ENCODE data around the gene CEP57. TPM values are rescaled to one million over a fixed set of nuclear protein-coding genes. Genes with fewer than 3 reads are reported as not detected.
"Not testable (repeated sequence)": the region's sequence is repeated elsewhere in the genome, so short reads cannot be mapped to it uniquely, and the experiment has no call there.

CEP57 gene
- total and polyA plus RNA-seq, 2 of the 4 experiments (the other 2 are of a cell fraction), result 14.5 to 30.5 TPM

GRCh38 chr11:95805869-95806268, 15.6 kb downstream of the CEP57 start:
- H4K91ac ChIP-seq (ENCODE audit: insufficient read depth, low read depth, low read length), result no peak overlapping the region
- H3K9me1 ChIP-seq (ENCODE audit: insufficient read depth, low read length), result no peaks in the 10 kb centered on the region
- 100% methylated on average over 1 of the region's 2 CpGs; no CpG with 5 or more reads in 1 of the 2 experiments for WGBS, 2 experiments (ENCODE audit: extremely low coverage in 2 of 2, insufficient read length in 1 of 2)
- H3K27ac ChIP-seq (ENCODE audit: insufficient read depth, low read length), result no peak overlapping the region
- no peaks in the 10 kb centered on the region for H3K4me1 ChIP-seq (ENCODE audit: control insufficient read depth, insufficient read depth, low read length)
- H3K56ac ChIP-seq (ENCODE audit: extremely low read depth, insufficient read depth, low read length), result no peak overlapping the region
- no peak overlapping the region for H2AK9ac ChIP-seq (replicated peaks; ENCODE audit: low read depth, low read length, poor library complexity)
- H4K5ac ChIP-seq (ENCODE audit: low read depth, low read length), result no peak overlapping the region
- no peaks in the 10 kb centered on the region for H3K27me3 ChIP-seq (ENCODE audit: control insufficient read depth, insufficient read depth, low read length)
- H3K9me3 ChIP-seq (ENCODE audit: control insufficient read depth, insufficient read depth, low read length), result no peaks in the 10 kb centered on the region
- H3K18ac ChIP-seq (ENCODE audit: low read depth, low read length), result no peak overlapping the region
- H3K4ac ChIP-seq (ENCODE audit: low read depth, low read length), result no peak overlapping the region
- no TSS peak for BruUV-seq (replicated peaks)
- no peaks in the 10 kb centered on the region for H4K20me1 ChIP-seq (ENCODE audit: insufficient read depth, low read length)
- H3K9ac ChIP-seq (ENCODE audit: low read depth, low read length), result no peak overlapping the region
- H2BK20ac ChIP-seq (ENCODE audit: low read depth, low read length), result no peak overlapping the region
- H2AFZ ChIP-seq (replicated peaks; ENCODE audit: low read length, poor library complexity), result no peak overlapping the region
- CTCF ChIA-PET, result no interaction called here
- POLR2A ChIA-PET (ENCODE audit: unreplicated experiment), result no interaction called here
- H3K14ac ChIP-seq (replicated peaks; ENCODE audit: low read depth, low read length), result no peak overlapping the region
- intact Hi-C loops (cut with micrococcal nuclease) (no loop called here), dilution Hi-C loops (cut with HindIII; ENCODE audit: low sequenced_read_pairs, unreplicated experiment) (no loop called here), in situ Hi-C loops (cut with MboI; ENCODE audit: low sequenced_read_pairs) (no loop called here)
- no peak overlapping the region for H2BK120ac ChIP-seq (ENCODE audit: low read depth, low read length)
- no peak overlapping the region for H3K4me3 ChIP-seq (ENCODE audit: insufficient read depth, low read depth, low read length)
- DNase-seq (no peak), ATAC-seq (ENCODE audit: low read depth) (no peak)
- no peak overlapping the region for H2AK5ac ChIP-seq (ENCODE audit: low read depth, low read length)
- TF ChIP-seq MXI1 (IDR thresholded peaks at IDR 0.05; ENCODE audit: borderline replicate concordance, low read depth, low read length) (no peak), MAZ (IDR thresholded peaks at IDR 0.05; ENCODE audit: borderline replicate concordance, low read depth, low read length) (no peak), CTCF (conservative IDR thresholded peaks at IDR 0.05; ENCODE audit: low read depth, low read length) (no peak)
- TF ChIP-seq, protein P1, sequence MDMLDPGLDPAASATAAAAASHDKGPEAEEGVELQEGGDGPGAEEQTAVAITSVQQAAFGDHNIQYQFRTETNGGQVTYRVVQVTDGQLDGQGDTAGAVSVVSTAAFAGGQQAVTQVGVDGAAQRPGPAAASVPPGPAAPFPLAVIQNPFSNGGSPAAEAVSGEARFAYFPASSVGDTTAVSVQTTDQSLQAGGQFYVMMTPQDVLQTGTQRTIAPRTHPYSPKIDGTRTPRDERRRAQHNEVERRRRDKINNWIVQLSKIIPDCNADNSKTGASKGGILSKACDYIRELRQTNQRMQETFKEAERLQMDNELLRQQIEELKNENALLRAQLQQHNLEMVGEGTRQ (IDR thresholded peaks at IDR 0.05; ENCODE audit: low read depth, low read length), result no peak
- no peak overlapping the region for H2BK15ac ChIP-seq (ENCODE audit: low read depth, low read length)
- H3K4me2 ChIP-seq (ENCODE audit: low read depth, low read length), result no peak overlapping the region
- 0 out of 4 replicates have a peak, but pooled peaks cover 0 to 3% of the 10 kb centered on the region in 2 experiments for H3K79me1 ChIP-seq (ENCODE audit: low read depth in 1 of 2, low read length in 2 of 2)
- H3K36me3 ChIP-seq (ENCODE audit: control insufficient read depth, insufficient read depth, low read length), result peaks cover 12% of the 10 kb centered on the region
- H4K8ac ChIP-seq (ENCODE audit: low read depth in 2 of 2, low read length in 2 of 2), result no peak overlapping the region
- H2BK5ac ChIP-seq (ENCODE audit: low read depth, low read length, poor library complexity, severe bottlenecking), result no peak overlapping the region
- no peak overlapping the region for H3K23ac ChIP-seq (ENCODE audit: low read depth, low read length)

GRCh38 chr11:95806464-95806863, 16.2 kb downstream of the CEP57 start:
- not testable (repeated sequence) for H2BK15ac ChIP-seq (ENCODE audit: low read depth, low read length); H4K5ac ChIP-seq (ENCODE audit: low read depth, low read length)

More at GRCh38 chr11:95806464-95806863, 16.2 kb downstream of the CEP57 start:
- H2BK20ac ChIP-seq (ENCODE audit: low read depth, low read length); H3K9ac ChIP-seq (ENCODE audit: low read depth, low read length); H4K20me1 ChIP-seq (ENCODE audit: insufficient read depth, low read length); H3K23ac ChIP-seq (ENCODE audit: low read depth, low read length); H3K18ac ChIP-seq (ENCODE audit: low read depth, low read length); H2BK5ac ChIP-seq (ENCODE audit: low read depth, low read length, poor library complexity, severe bottlenecking); H3K79me1 ChIP-seq (ENCODE audit: low read depth in 1 of 2, low read length in 2 of 2); CTCF ChIA-PET; H3K14ac ChIP-seq (replicated peaks; ENCODE audit: low read depth, low read length); H4K91ac ChIP-seq (ENCODE audit: insufficient read depth, low read depth, low read length); H3K27ac ChIP-seq (ENCODE audit: insufficient read depth, low read length); H2AK9ac ChIP-seq (replicated peaks; ENCODE audit: low read depth, low read length, poor library complexity); POLR2A ChIA-PET (ENCODE audit: unreplicated experiment); H2AFZ ChIP-seq (replicated peaks; ENCODE audit: low read length, poor library complexity); H3K9me1 ChIP-seq (ENCODE audit: insufficient read depth, low read length); ATAC-seq (ENCODE audit: low read depth); DNase-seq; dilution Hi-C loops (cut with HindIII; ENCODE audit: low sequenced_read_pairs, unreplicated experiment); H3K4ac ChIP-seq (ENCODE audit: low read depth, low read length); H4K8ac ChIP-seq (ENCODE audit: low read depth in 2 of 2, low read length in 2 of 2); H3K56ac ChIP-seq (ENCODE audit: extremely low read depth, insufficient read depth, low read length); intact Hi-C loops (cut with micrococcal nuclease); H3K4me2 ChIP-seq (ENCODE audit: low read depth, low read length); H3K9me3 ChIP-seq (ENCODE audit: control insufficient read depth, insufficient read depth, low read length); H3K4me1 ChIP-seq (ENCODE audit: control insufficient read depth, insufficient read depth, low read length); H2AK5ac ChIP-seq (ENCODE audit: low read depth, low read length); H3K4me3 ChIP-seq (ENCODE audit: insufficient read depth, low read depth, low read length); H3K27me3 ChIP-seq (ENCODE audit: control insufficient read depth, insufficient read depth, low read length); BruUV-seq (replicated peaks); H2BK120ac ChIP-seq (ENCODE audit: low read depth, low read length); in situ Hi-C loops (cut with MboI; ENCODE audit: low sequenced_read_pairs): not testable (repeated sequence)
- peaks cover 12% of the 10 kb centered on the region for H3K36me3 ChIP-seq (ENCODE audit: control insufficient read depth, insufficient read depth, low read length)
- WGBS, 2 experiments (ENCODE audit: extremely low coverage in 2 of 2, insufficient read length in 1 of 2), result 100% methylated on average over 2 of the region's 6 CpGs; no CpG with 5 or more reads in 1 of the 2 experiments

Data from IMR-90 (cell line).